ENCODE measurements around the gene SRRM5.

Gene SRRM5

GRCh38 chr19:43624933-43625332 lies 13.0 kb downstream of the SRRM5 start:
- no peaks in the 10 kb centered on the region for H3K4me1 ChIP-seq (ENCODE audit: insufficient read depth, poor library complexity, severe bottlenecking)
- no peaks in the 10 kb centered on the region for H3K9me3 ChIP-seq (ENCODE audit: severe bottlenecking)
- no peaks in the 10 kb centered on the region for H3K27me3 ChIP-seq (ENCODE audit: insufficient read depth, poor library complexity, severe bottlenecking)
- DNase-seq (ENCODE audit: low spot score) (no peak), ATAC-seq (ENCODE audit: low read depth) (no peak)
- no peak overlapping the region for H3K4me3 ChIP-seq (ENCODE audit: severe bottlenecking)
- H3K36me3 ChIP-seq (ENCODE audit: low read depth): no peaks in the 10 kb centered on the region
- TF ChIP-seq CTCF (IDR thresholded peaks at IDR 0.05; ENCODE audit: poor library complexity, severe bottlenecking): no peak
- H3K27ac ChIP-seq (ENCODE audit: poor library complexity, severe bottlenecking): no peak overlapping the region

GRCh38 chr19:43625918-43626579 lies 14.2 kb downstream of the SRRM5 start:
- H3K36me3 ChIP-seq (ENCODE audit: low read depth): no peaks in the 10 kb centered on the region
- H3K27ac ChIP-seq (ENCODE audit: poor library complexity, severe bottlenecking): no peak overlapping the region
- H3K27me3 ChIP-seq (ENCODE audit: insufficient read depth, poor library complexity, severe bottlenecking): no peaks in the 10 kb centered on the region
- DNase-seq (ENCODE audit: low spot score): no peak
- no peaks in the 10 kb centered on the region for H3K9me3 ChIP-seq (ENCODE audit: severe bottlenecking)
- no peak for ATAC-seq (ENCODE audit: low read depth)
- H3K4me1 ChIP-seq (ENCODE audit: insufficient read depth, poor library complexity, severe bottlenecking): no peaks in the 10 kb centered on the region
- TF ChIP-seq CTCF (IDR thresholded peaks at IDR 0.05; ENCODE audit: poor library complexity, severe bottlenecking): no peak
- no peak overlapping the region for H3K4me3 ChIP-seq (ENCODE audit: severe bottlenecking)

- Histone ChIP-seq H3K9me3 (ENCODE audit: severe bottlenecking) (no peaks in the 10 kb centered on the region), H3K4me3 (ENCODE audit: severe bottlenecking) (no peak overlapping the region)
- no peak for ATAC-seq (ENCODE audit: low read depth)
These were observed 14.9 kb downstream of the SRRM5 start for GRCh38 chr19:43626838-43627237.

GRCh38 chr19:43628646-43629326 lies 16.9 kb downstream of the SRRM5 start:
- ATAC-seq (ENCODE audit: low read depth) (no peak), DNase-seq (ENCODE audit: low spot score) (no peak)
- H3K27ac ChIP-seq (ENCODE audit: poor library complexity, severe bottlenecking): no peak overlapping the region
- H3K36me3 ChIP-seq (ENCODE audit: low read depth): no peaks in the 10 kb centered on the region
- no peaks in the 10 kb centered on the region for H3K9me3 ChIP-seq (ENCODE audit: severe bottlenecking)
- no peak overlapping the region for H3K4me3 ChIP-seq (ENCODE audit: severe bottlenecking)
- TF ChIP-seq CTCF (IDR thresholded peaks at IDR 0.05; ENCODE audit: poor library complexity, severe bottlenecking): no peak
- no peaks in the 10 kb centered on the region for H3K4me1 ChIP-seq (ENCODE audit: insufficient read depth, poor library complexity, severe bottlenecking)
- H3K27me3 ChIP-seq (ENCODE audit: insufficient read depth, poor library complexity, severe bottlenecking): no peaks in the 10 kb centered on the region

More at GRCh38 chr19:43626838-43627237, 14.9 kb downstream of the SRRM5 start:
- no peaks in the 10 kb centered on the region for H3K27me3 ChIP-seq (ENCODE audit: insufficient read depth, poor library complexity, severe bottlenecking)
- no peak for TF ChIP-seq CTCF (IDR thresholded peaks at IDR 0.05; ENCODE audit: poor library complexity, severe bottlenecking)
- H3K36me3 ChIP-seq (ENCODE audit: low read depth): no peaks in the 10 kb centered on the region
- H3K27ac ChIP-seq (ENCODE audit: poor library complexity, severe bottlenecking): no peak overlapping the region
- no peaks in the 10 kb centered on the region for H3K4me1 ChIP-seq (ENCODE audit: insufficient read depth, poor library complexity, severe bottlenecking)
- no peak for DNase-seq (ENCODE audit: low spot score)

- no peak for ATAC-seq (ENCODE audit: low read depth)
These were observed 19.6 kb downstream of the SRRM5 start for GRCh38 chr19:43631491-43631890.

More at GRCh38 chr19:43631491-43631890, 19.6 kb downstream of the SRRM5 start:
- peaks cover 8% of the 10 kb centered on the region for H3K4me1 ChIP-seq (ENCODE audit: insufficient read depth, poor library complexity, severe bottlenecking)
- H3K4me3 ChIP-seq (ENCODE audit: severe bottlenecking): no peak overlapping the region
- no peaks in the 10 kb centered on the region for H3K9me3 ChIP-seq (ENCODE audit: severe bottlenecking)
- H3K36me3 ChIP-seq (ENCODE audit: low read depth): no peaks in the 10 kb centered on the region
- DNase-seq (ENCODE audit: low spot score): no peak
- no peak for TF ChIP-seq CTCF (IDR thresholded peaks at IDR 0.05; ENCODE audit: poor library complexity, severe bottlenecking)
- H3K27me3 ChIP-seq (ENCODE audit: insufficient read depth, poor library complexity, severe bottlenecking): no peaks in the 10 kb centered on the region
- no peak overlapping the region for H3K27ac ChIP-seq (ENCODE audit: poor library complexity, severe bottlenecking)

Measured in RWPE2 (cell line).